B cell (primary cell): Measurements from ENCODE around the gene MBD3. TPM values are rescaled to one million over a fixed set of nuclear protein-coding genes. Genes with fewer than 3 reads are reported as not detected.

ENCODE experiments used
- ATAC-seq: fragments of 200-7000 bp; cut with Tn5 transposase; one replicate; pipeline ENCODE4 v1.10.0; 2021; ENCODE audit warnings: low read depth, mild to moderate bottlenecking, moderate number of reproducible peaks, moderate library complexity
- CTCF ChIA-PET: fragments of 350-600 bp; sonication (Branson Sonifier 250); formaldehyde crosslinking; loops from one replicate; lab custom pipeline; 2021; ENCODE audit warnings: antibody characterized with exemption, inconsistent platforms; lab: Charles Lee
- POLR2A ChIA-PET: fragments of 350-600 bp; sonication (Branson Sonifier 250); formaldehyde crosslinking; loops from one replicate; lab custom pipeline; 2021; ENCODE audit warnings: antibody characterized with exemption; lab: Charles Lee
- DNase-seq: peaks from one replicate; pipeline ENCODE4 v3.0.0; 2013
- H2AFZ ChIP-seq: 2 replicates; pipeline ENCODE4 v1.6.1; 2012; ENCODE audit warnings: mild to moderate bottlenecking, low read depth, low read length; ENCODE audit not compliant: insufficient read depth, poor library complexity, severe bottlenecking
- H3K27ac ChIP-seq, 2 donors: 1 replicate in 1 of 2; 2 replicates in 1 of 2; pipeline ENCODE4 v1.5.1; 2012 to 2013; ENCODE audit warnings: low read length in 2 of 2, mild to moderate bottlenecking in 2 of 2, moderate library complexity in 1 of 2
- H3K27me3 ChIP-seq, 4 experiments: fragments of 200-600 bp in 1 of 4; sonication (generic) in 1 of 4; replicated peaks in 1 of 4; 1 replicate in 2 of 4; 2 replicates in 2 of 4; pipeline versions ENCODE4 v1.6.1 to v1.7.0; 2013 to 2016; ENCODE audit warnings: low read length in 3 of 4, mild to moderate bottlenecking in 2 of 4, mixed read lengths in 1 of 4, moderate library complexity in 1 of 4; ENCODE audit not compliant: insufficient read depth in 4 of 4, control insufficient read depth in 3 of 4; ENCODE audit errors: control extremely low read depth in 1 of 4
- H3K36me3 ChIP-seq, 2 experiments: replicated peaks in 1 of 2; 1 replicate in 1 of 2; 2 replicates in 1 of 2; pipeline versions ENCODE4 v1.6.1 to v1.7.1; 2013; ENCODE audit warnings: low read length in 1 of 2; ENCODE audit not compliant: insufficient read depth in 2 of 2, control insufficient read depth in 1 of 2; ENCODE audit errors: control extremely low read depth in 1 of 2, extremely low read depth in 1 of 2
- H3K4me1 ChIP-seq, 2 donors: fragments of 200-600 bp in 1 of 2; sonication (generic) in 1 of 2; 1 replicate in 1 of 2; 2 replicates in 1 of 2; pipeline versions ENCODE4 v1.5.1 to v1.6.1; 2013 to 2017; ENCODE audit warnings: low read length in 2 of 2; ENCODE audit not compliant: control insufficient read depth in 2 of 2, insufficient read depth in 2 of 2
- H3K4me2 ChIP-seq: replicated peaks from 2 replicates; pipeline ENCODE3; 2012; ENCODE audit warnings: mild to moderate bottlenecking, low read depth, low read length; ENCODE audit not compliant: poor library complexity, severe bottlenecking
- H3K4me3 ChIP-seq, 5 experiments: fragments of 200-600 bp in 1 of 5; sonication (generic) in 1 of 5; 1 replicate in 3 of 5; 2 replicates in 2 of 5; pipeline versions ENCODE4 v1.5.1 to v1.7.0; 2011 to 2016; ENCODE audit warnings: low read length in 4 of 5, mild to moderate bottlenecking in 4 of 5, low read depth in 2 of 5, control low read depth in 1 of 5, moderate library complexity in 1 of 5; ENCODE audit not compliant: insufficient read depth in 1 of 5; ENCODE audit errors: control extremely low read depth in 1 of 5, extremely low read depth in 1 of 5
- H3K79me2 ChIP-seq: fragments of 200-600 bp; sonication (generic); one replicate; pipeline ENCODE4 v1.6.0; 2016; ENCODE audit warnings: low read length; ENCODE audit not compliant: control insufficient read depth, insufficient read depth
- H3K9ac ChIP-seq: fragments of 200-600 bp; sonication (generic); 2 replicates; pipeline ENCODE4 v1.6.1; 2017; ENCODE audit warnings: mild to moderate bottlenecking, low read length, moderate library complexity
- H3K9me3 ChIP-seq, 3 donors: one replicate each; pipeline versions ENCODE4 v1.6.1 to v1.7.1; 2013; ENCODE audit warnings: low read length in 2 of 3; ENCODE audit not compliant: control insufficient read depth in 2 of 3, insufficient read depth in 1 of 3; ENCODE audit errors: control extremely low read depth in 1 of 3
- H4K20me1 ChIP-seq: 2 replicates; pipeline ENCODE4 v1.6.0; 2012; ENCODE audit warnings: mild to moderate bottlenecking, low read length; ENCODE audit not compliant: insufficient read depth, control insufficient read depth, poor library complexity, severe bottlenecking
- H3K27ac Mint-ChIP-seq: one replicate; pipeline ENCODE4 v1.8.0; 2021; ENCODE audit warnings: mixed read lengths
- H3K27me3 Mint-ChIP-seq: one replicate; pipeline ENCODE4 v1.8.0; 2021; ENCODE audit warnings: mixed read lengths
- H3K4me1 Mint-ChIP-seq: one replicate; pipeline ENCODE4 v1.8.0; 2021; ENCODE audit warnings: mixed read lengths
- H3K4me3 Mint-ChIP-seq: one replicate; pipeline ENCODE4 v1.8.0; 2021; ENCODE audit warnings: mixed read lengths
- H3K9me3 Mint-ChIP-seq: one replicate; pipeline ENCODE4 v1.8.0; 2022; ENCODE audit warnings: mixed read lengths; ENCODE audit not compliant: insufficient read depth
- CTCF ChIP-seq: fragments of 200-600 bp; IDR thresholded peaks from one replicate; pipeline ENCODE4 v1.8.0; 2022; ENCODE audit warnings: antibody characterized with exemption, mild to moderate bottlenecking
- EZH2 ChIP-seq: IDR thresholded peaks from 2 replicates; pipeline ENCODE4 v1.6.1; 2012; ENCODE audit warnings: borderline replicate concordance, low read depth, mild to moderate bottlenecking, moderate library complexity, low read length; ENCODE audit not compliant: insufficient read depth, poor library complexity, severe bottlenecking
- WGBS: methylation state at CpG from one replicate; pipeline ENCODE4 v1.1.5; 2013; ENCODE audit warnings: missing lambda C conversion rate; ENCODE audit not compliant: insufficient coverage; 5-methylcytosine and 5-hydroxymethylcytosine counted together
- intact Hi-C: fragments of 100-400 bp; cut with micrococcal nuclease; formaldehyde crosslinking; loops from one replicate; pipeline ENCODE4 v1.10.0; 2022
- polyA plus RNA-seq: library from polyadenylated mRNA; depleted of rRNA; stranded (reverse); fragments of >200 nt; gene quantifications from 2 replicates; pipeline ENCODE4 v1.2.3, GENCODE V29; 2012
- total RNA-seq, 2 donors: library from RNA; stranded (reverse); fragments of 120-200 nt in 1 of 2; gene quantifications; 1 replicate in 1 of 2; 2 replicates in 1 of 2; pipeline versions ENCODE4 v1.2.3 to v1.2.4, GENCODE V29; 2013 to 2022

Gene MBD3
- total and polyA plus RNA-seq, 2 donors (not counting 1 experiment from before 2014, with no cell fraction given): 48.1 to 84.6 TPM

DNA sequence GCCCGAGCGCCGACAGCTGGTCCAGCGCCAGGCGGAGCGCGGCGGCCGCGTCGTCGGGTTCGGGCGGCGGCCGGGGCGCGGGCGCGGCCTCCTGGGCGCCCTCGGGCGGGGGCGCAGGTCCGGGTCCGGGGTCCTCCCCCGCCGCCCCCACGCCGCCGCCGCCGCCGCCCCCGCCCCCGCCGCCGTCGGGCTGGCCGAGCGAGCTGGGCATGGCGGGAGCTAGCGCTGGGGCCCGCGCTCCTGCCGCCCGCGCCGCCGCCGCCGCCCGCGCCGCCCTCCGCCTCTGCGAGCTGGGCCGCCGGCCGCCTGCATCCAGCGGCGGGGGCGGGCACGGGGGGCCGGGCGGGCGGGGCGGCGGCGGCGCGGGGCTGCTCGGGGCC lies 24.8 kb downstream of the MBD3 start:
- under 1% methylated on average over 70 of the region's 73 CpGs for WGBS
- intact Hi-C loops: loop anchor here (1.0 kb wide), 4 partner anchors 24 to 244 kb away; partner anchors contain the start of genes ATP8B3, MBD3 and PCSK4
- Mint-ChIP-seq H3K27me3 (peaks cover 3% of the 10 kb centered on the region), H3K4me1 (peaks cover 2% of the 10 kb centered on the region), H3K9me3 (no peaks in the 10 kb centered on the region), H3K4me3 (no peak overlapping the region), H3K27ac (no peak overlapping the region)
- CTCF ChIA-PET: no interaction called here
- Histone ChIP-seq H2AFZ (no peak overlapping the region), H3K9me3 (no peaks in the 10 kb centered on the region), H3K4me1 (peaks cover 11 to 13% of the 10 kb centered on the region in 2 donors), H3K36me3 (no peaks in the 10 kb centered on the region), H3K4me2 (peak overlapping the region; percentile 85), H3K79me2 (peaks cover 3% of the 10 kb centered on the region), H3K9ac (no peak overlapping the region), H3K27ac (no peak overlapping the region), H3K4me3 (no peak overlapping the region), H4K20me1 (peaks cover 5% of the 10 kb centered on the region), H3K27me3 (peaks cover 0 to 18% (median 0%) of the 10 kb centered on the region in 4 experiments)
- POLR2A ChIA-PET: no interaction called here
- no peak for DNase-seq
- ATAC-seq: peak; percentile 44
- no peak for TF ChIP-seq CTCF
- no peak for TF ChIP-seq EZH2

DNA sequence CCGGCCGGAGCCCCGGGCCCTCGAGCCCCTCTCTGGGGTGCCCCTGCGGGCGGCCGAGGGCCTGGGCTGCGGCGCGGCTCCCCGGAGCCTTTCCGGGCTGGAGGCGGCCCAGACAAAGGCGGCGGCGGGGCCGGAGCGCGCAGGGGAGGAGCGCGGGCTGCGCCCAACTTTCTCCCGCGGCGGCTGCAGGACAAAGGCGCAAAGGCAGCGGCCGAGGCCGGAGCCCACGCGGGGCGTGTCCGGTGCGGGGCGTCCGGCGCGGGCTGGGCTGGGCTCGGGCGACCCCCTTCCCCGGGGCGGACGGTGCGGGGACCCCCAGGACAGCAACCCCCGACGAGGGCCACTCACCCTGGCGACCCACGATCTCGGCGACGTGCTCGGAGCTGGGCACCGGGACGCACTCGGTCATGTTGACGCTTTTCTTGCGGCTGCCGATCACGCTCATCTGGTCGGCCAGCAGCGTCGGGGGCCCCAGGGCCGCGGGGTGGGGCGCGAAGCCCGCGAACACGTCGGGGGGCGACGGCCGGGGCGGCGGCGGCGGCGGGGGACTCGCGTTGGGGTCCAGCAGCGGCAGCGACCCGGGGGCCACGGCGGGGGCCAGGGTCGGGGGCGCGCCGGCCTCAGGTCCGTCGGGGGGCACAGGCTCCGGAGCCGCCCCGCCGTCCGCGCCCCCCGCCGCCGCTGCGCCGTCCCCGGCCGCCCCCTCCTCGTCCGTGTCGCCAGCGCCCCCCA lies 25.4 kb downstream of the MBD3 start:
- intact Hi-C loops: no loop called here
- H3K9me3 ChIP-seq: no peaks in the 10 kb centered on the region
- TF ChIP-seq EZH2 (peak; percentile 83), CTCF (no peak)
- peaks cover 0 to 18% (median 0%) of the 10 kb centered on the region in 4 experiments for H3K27me3 ChIP-seq
- H2AFZ ChIP-seq: peak overlapping the region; percentile 62
- H3K4me1 ChIP-seq: peaks cover 11 to 13% of the 10 kb centered on the region in 2 donors
- ChIA-PET CTCF (no interaction called here), POLR2A (no interaction called here)
- peak overlapping the region; percentile 85 for H3K4me2 ChIP-seq
- no peak overlapping the region for H3K27ac Mint-ChIP-seq
- no peaks in the 10 kb centered on the region for H3K9me3 Mint-ChIP-seq
- 4% methylated on average over 108 of the region's 108 CpGs for WGBS
- no peak overlapping the region for H3K27ac ChIP-seq
- peak overlapping the region in 2 of 5 experiments; percentile 26 to 29 for H3K4me3 ChIP-seq
- peak overlapping the region; percentile 66 for H3K4me3 Mint-ChIP-seq
- ATAC-seq: no peak
- peaks cover 5% of the 10 kb centered on the region for H4K20me1 ChIP-seq
- peaks cover 2% of the 10 kb centered on the region for H3K4me1 Mint-ChIP-seq
- peaks cover 3% of the 10 kb centered on the region for H3K27me3 Mint-ChIP-seq
- DNase-seq: peak; percentile 56
- H3K36me3 ChIP-seq: no peaks in the 10 kb centered on the region
- H3K79me2 ChIP-seq: peaks cover 3% of the 10 kb centered on the region
- H3K9ac ChIP-seq: peak overlapping the region; percentile 29
